HG02763 (cell line): ENCODE measurements around the gene OPA3.
A peak's percentile ranks its signal among the peaks of the same experiment; 100 is the strongest.

ENCODE experiments used
- ATAC-seq: cut with Tn5 transposase; IDR thresholded peaks from one replicate; pipeline ENCODE4 v1.9.1; 2021; ENCODE audit warnings: mild to moderate bottlenecking, moderate library complexity; ENCODE audit not compliant: unreplicated experiment

The OPA3 gene

GRCh38 chr19:45505996-45506245, 78.7 kb downstream of the OPA3 start:
- no peak for ATAC-seq

- ATAC-seq = no peak
Measured at GRCh38 chr19:45505151-45505995, 79.2 kb downstream of the OPA3 start.

GRCh38 chr19:45503909-45504308, 80.7 kb downstream of the OPA3 start:
- ATAC-seq = no peak

DNA sequence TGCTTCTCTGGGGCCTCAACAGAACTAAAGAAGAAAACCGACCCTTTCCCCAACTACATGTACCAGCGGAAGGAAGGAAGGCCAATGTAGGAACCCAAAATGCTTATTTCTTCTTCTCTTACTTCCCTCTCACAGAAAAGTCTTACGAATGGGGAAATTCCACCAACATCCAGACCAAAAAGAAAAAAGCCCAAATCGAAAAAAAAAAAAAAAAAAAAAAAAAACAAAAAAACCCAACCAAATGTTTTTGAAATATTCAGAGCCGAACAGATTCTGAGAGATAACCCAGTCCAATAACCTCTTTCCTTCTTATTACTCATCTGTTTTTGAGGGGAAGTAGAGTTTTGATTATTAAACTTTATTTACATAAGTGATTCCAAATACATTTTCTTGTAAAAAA, 82.5 kb downstream of the OPA3 start:
- ATAC-seq = no peak

DNA sequence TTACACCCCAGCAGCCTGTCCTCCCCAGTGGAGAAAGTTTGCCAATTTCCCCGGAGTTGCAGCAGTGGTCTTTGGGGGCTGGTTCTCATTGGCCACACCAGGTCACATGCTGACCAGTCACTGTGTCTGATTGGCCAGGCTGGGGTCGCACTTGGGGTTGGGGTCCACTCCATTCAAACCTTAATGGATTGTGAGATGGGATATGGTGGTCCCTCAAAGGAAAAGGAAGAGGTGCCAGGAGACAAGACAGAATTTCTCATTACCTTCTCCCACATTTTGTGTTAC, 82.9 kb downstream of the OPA3 start:
- no peak for ATAC-seq

DNA sequence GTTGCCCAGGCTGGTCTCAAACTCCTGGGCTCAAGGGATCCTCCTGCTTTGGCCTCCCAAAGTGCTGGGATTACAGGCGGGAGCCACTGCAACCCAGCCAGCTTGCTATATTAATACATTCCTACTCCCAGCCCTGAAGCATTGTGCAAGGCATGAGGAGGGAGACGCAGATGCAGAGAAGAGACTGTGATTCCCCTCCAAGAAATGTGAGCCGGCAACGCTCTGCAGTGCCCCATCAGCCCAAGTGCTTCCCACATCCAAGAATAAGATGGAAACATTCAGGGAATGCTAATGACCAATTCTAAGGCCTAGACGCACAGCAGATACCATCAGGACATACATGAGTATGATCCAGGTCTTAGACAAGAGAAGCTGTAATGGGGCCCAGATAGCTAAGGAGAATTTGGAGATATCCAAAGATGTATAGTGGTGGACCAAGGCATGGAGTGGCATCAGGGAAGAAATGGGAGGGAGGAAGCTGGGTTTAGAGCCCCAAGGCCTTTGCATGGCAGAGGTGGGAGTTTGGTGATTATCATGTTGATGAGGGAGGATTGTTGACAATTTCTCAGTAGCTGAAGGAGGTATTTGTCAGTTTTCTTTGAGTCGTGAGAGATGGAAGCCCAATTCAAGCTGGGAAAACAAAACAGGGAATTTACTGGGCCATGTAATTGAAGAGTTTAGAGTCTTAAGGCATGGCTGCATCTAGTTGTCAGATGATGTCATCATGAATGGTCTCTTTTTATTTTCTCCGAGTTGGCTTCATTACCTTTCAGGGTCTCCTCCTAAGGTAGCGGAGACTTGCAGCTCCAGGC, 83.5 kb downstream of the OPA3 start:
- ATAC-seq = no peak

DNA sequence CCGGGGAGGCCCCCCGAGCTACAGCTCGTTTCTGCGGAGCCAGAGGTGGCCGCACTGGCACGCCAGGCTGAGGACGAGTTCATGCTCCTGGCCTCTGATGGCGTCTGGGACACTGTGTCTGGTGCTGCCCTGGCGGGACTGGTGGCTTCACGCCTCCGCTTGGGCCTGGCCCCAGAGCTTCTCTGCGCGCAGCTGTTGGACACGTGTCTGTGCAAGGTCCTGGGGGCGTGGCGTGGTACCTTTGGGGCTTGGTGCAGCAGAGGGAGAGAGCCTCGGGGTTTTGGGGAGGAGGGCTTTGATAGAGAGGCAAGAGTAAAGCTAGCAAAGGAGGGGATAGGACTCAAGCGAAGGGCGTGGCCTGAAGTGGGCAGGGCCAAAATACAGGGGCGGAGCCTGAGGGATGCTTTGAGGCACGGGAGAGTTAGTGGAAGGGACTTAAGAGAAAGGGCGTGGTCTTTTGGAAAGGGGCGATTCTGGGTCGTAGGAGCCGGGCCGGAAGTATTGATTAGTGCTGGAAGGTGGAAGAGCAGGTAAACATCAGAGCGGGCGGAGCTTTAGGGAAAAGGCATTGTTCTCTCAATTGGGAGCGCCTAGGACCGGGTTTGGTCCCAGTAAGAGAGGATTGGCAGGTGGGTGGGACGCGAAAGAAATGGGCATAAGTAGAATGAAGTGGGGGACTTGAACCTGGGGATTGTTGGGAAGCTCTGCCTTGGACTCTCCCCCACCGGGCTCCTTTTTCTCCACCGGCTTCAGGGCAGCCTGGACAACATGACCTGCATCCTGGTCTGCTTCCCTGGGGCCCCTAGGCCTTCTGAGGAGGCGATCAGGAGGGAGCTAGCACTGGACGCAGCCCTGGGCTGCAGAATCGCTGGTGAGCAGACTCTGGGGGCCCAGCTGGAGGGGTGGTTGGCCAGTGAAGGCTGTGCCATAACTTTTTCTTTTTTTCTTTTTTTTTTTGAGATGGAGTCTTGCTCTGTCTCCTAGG, 85.1 kb downstream of the OPA3 start:
- no peak for ATAC-seq

DNA sequence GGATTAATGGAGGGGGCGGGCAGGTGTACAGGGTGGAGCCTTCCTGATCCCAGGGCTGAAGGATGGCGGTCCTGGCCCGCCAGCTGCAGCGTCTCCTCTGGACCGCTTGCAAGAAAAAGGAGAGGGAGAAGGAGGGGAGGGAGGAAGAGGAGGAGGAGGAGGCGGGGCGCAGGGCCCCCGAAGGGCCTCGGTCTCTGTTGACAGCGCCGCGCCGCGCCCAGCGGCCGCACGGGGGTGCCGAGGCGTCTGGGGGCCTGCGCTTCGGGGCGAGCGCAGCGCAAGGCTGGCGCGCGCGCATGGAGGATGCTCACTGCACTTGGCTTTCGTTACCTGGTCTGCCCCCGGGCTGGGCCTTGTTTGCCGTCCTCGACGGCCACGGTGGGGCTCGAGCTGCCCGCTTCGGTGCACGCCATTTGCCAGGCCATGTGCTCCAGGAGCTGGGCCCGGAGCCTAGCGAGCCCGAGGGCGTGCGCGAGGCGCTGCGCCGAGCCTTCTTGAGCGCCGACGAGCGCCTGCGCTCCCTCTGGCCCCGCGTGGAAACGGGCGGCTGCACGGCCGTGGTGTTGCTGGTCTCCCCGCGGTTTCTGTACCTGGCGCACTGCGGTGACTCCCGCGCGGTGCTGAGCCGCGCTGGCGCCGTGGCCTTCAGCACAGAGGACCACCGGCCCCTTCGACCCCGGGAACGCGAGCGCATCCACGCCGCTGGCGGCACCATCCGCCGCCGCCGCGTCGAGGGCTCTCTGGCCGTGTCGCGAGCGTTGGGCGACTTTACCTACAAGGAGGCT, 86.0 kb downstream of the OPA3 start, which contains the start of gene PPM1N:
Gene PPM1N (plus strand): TSS at position 33 of the 785 bp plus-strand sequence. CDS start 30 bp downstream, at position 63.
- ATAC-seq = no peak

GRCh38 chr19:45497791-45498190, 86.8 kb downstream of the OPA3 start:
- ATAC-seq = no peak

DNA sequence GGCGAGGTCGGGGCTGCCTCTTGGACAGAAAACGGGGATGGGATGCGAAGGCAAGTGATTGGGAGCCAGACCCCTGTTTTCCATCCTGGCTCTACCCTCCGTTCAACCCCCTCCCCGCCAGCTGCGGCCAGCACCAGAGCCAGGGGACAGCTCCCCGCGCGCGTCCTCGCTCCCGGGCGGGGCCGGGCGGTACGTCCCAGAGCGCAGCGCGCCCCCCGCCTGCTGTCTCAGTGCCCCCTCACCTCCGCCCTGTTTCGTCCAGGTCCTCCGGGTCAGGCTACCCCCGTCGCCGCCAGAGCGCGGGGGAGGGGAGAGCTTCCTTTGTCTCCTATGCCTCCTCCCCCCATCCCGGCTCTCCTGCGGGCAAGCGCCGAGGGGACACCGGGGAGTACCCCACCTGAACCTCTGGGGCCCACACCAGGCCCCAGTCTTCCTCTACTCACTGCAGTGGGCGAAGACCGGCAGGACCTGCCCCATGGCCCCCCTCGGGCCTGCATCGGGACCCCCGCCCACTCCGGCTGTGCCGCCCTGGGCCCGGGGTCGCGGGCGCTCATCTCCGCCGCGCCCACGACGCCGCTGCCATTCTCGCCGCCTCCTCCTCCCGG, 88.2 kb downstream of the OPA3 start:
- peak; percentile 10 for ATAC-seq

- no peak for ATAC-seq
Measured at GRCh38 chr19:45495178-45495577, 89.4 kb downstream of the OPA3 start.

- no peak for ATAC-seq
Measured at GRCh38 chr19:45494261-45494916, 90.2 kb downstream of the OPA3 start.

DNA sequence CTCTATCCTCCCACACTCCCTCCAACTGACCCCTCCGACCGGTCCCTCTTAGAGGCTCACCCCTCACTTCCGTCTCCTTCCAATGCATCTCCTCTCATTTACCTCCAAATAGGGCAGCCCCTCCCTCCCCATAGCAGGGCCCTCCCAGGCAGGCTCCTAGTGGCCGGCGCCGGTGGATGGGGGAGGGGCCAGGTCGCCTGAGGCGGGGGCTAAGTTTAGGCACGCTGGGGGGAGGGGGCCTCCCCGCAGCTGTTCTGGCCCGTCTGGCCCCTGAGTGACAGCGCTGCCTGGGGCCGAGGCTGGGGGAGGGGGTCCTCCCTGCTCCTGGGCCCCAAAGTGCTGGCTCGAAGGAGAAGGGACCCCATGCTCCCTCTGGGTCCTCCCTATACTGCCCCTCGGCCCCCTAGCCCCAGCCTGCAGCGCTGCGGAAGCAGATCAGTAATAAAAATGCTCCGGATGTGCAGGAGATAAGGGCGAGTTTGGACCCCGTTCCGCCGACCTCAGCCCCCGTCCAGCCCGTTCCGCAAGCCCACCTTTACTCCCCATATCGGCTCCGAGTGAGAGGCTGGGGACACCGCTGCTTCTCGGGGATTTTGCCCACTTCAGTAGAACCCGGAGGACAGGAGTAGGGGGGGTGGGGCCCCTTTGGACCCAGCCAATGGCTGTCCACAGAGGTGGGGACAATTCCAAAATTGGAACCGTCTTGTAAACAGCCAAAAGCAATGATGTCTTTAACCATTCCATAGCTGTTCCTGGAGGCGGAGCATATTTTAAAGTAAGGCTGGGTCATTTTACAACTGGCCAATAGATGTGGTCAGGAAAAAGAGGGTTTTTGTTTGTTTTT, 91.8 kb downstream of the OPA3 start:
- ATAC-seq = no peak

GRCh38 chr19:45492137-45492626, 92.4 kb downstream of the OPA3 start:
- no peak for ATAC-seq

DNA sequence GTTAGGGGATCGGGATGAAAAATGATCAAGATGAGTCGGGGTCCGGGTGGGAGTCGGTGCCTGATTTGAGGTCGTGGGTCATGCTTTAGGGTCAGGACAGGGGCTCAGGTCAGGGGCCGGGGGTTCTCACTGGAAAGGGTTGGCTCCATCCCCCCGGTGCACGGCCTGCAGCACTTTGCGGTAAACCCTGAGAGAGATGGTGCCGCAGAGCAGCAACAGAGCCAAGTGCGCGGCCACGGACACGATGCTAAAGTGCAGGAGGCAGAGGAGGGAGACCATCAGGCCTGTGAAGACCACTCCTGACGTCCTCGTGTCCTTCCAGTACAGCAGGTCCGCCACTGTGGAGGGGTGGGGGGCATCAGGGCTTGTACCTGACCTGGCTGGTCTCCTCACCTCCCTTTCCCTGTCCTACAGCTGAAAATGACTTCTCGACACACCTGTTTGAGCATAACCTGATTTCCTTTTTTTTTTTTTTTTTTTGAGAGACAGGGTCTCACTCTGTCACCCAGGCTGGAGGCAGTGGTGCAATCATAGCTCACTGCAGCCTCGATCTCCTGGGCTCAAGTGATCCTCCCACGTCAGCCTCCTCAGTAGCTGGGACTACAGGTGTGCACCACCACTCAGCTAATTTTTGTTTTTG, 95.3 kb downstream of the OPA3 start:
- no peak for ATAC-seq

- no peak for ATAC-seq
Measured at GRCh38 chr19:45488708-45489107, 95.9 kb downstream of the OPA3 start.

- peak; percentile 91 for ATAC-seq
Measured at GRCh38 chr19:45485305-45486077, 99.1 kb downstream of the OPA3 start.
